Lower leg skin (tissue), 4 donors: ENCODE results near the gene GXYLT1. TPM values are rescaled to one million over a fixed set of nuclear protein-coding genes. Genes with fewer than 3 reads are reported as not detected.

Experiments used
- DNase-seq, 2 donors: peaks; one replicate each; pipeline ENCODE4 v3.0.0-alpha.2; 2019; ENCODE audit warnings: low spot score in 2 of 2
- H3K4me3 ChIP-seq: fragments of 200-600 bp; sonication (generic); 2 replicates; pipeline ENCODE4 v1.5.1; 2017; ENCODE audit warnings: mild to moderate bottlenecking, low read depth; ENCODE audit not compliant: poor library complexity, severe bottlenecking
- CTCF ChIP-seq, 3 donors: fragments of 450-650 bp; IDR thresholded peaks; one replicate each; pipeline ENCODE4 v1.5.1; 2016; ENCODE audit warnings: antibody characterized with exemption in 3 of 3, mild to moderate bottlenecking in 3 of 3, moderate library complexity in 2 of 3
- POLR2A ChIP-seq, 2 donors: fragments of 450-650 bp; IDR thresholded peaks; one replicate each; pipeline ENCODE4 v1.6.1; 2016 to 2017; ENCODE audit warnings: antibody characterized with exemption in 2 of 2, mild to moderate bottlenecking in 1 of 2, moderate library complexity in 1 of 2
- WGBS, 2 donors: methylation state at CpG; one replicate each; pipeline ENCODE4 v1.1.5; 2018; 5-methylcytosine and 5-hydroxymethylcytosine counted together
- intact Hi-C: fragments of 100-400 bp; cut with DNase I; formaldehyde crosslinking; loops from one replicate; pipeline ENCODE4 v1.15.0; 2023; ENCODE audit warnings: low total_unique reads
- total RNA-seq, 4 donors: library from RNA; depleted of rRNA; stranded (reverse); fragments of >200 nt; gene quantifications; one replicate each; pipeline ENCODE4 v1.1.0, GENCODE V29; 2016

Gene GXYLT1
- total RNA-seq, 4 donors from 2014 or later: 7.9 to 11.7 (median 10.0) TPM

DNA sequence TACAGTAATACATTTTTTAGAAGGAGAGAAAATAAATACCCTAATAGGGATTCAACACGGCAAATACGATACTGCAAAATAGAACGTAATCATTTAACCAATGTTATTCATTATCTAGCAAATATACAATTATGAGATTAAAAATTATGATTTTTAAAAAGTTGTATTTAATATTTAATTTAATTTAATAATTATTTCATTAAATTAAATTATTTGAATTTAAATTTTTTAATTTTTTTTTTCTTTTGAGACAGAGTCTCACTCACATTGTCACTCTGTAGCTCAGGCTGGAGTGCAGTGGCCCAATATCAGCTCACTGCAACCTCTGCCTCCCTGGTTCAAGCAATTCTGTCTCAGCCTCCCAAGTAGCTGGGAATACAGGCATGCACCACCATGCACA is 42.0 kb downstream of the GXYLT1 start:
- no peak for TF ChIP-seq POLR2A (IDR thresholded peaks at IDR 0.05)
- no peak for TF ChIP-seq CTCF (IDR thresholded peaks at IDR 0.05)
- intact Hi-C loops: no loop called here
- DNase-seq: no peak
- no peak overlapping the region for H3K4me3 ChIP-seq
- WGBS, 2 donors: 95 to 96% methylated on average over 3 of the region's 3 CpGs

DNA sequence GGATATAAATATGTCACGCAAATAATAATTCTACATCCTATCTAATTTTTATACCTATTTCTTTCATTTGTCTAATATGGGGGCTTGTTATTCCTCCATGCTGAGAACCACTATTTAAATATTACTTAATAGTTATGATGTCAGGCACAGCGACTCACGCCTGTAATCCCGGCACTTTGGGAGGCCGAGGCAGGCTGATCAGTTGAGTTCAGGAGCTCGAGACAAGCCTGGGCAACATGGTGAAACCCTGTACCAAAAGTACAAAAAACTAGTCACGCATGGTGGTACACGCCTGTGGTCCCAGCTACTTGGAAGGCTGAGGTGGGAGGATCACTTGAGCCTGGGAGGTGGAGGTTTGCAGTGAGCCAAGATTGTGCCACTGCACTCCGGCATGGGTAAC is 45.2 kb downstream of the GXYLT1 start:
- WGBS, 2 donors: 84 to 85% methylated on average over 9 of the region's 9 CpGs
- intact Hi-C loops: no loop called here
- TF ChIP-seq CTCF (IDR thresholded peaks at IDR 0.05) (no peak), POLR2A (IDR thresholded peaks at IDR 0.05) (no peak)
- no peak for DNase-seq
- no peak overlapping the region for H3K4me3 ChIP-seq

- intact Hi-C loops: no loop called here
- DNase-seq: no peak
- 76 to 79% methylated on average over 5 of the region's 5 CpGs for WGBS, 2 donors
- no peak overlapping the region for H3K4me3 ChIP-seq
- TF ChIP-seq CTCF (IDR thresholded peaks at IDR 0.05) (no peak), POLR2A (IDR thresholded peaks at IDR 0.05) (no peak)
These were observed 46.7 kb downstream of the GXYLT1 start for GRCh38 chr12:42097971-42098370.

- WGBS, 2 donors: 86 to 87% methylated on average over 5 of the region's 5 CpGs
- no peak for DNase-seq
- TF ChIP-seq POLR2A (IDR thresholded peaks at IDR 0.05): no peak
- no peak for TF ChIP-seq CTCF (IDR thresholded peaks at IDR 0.05)
- no peak overlapping the region for H3K4me3 ChIP-seq
- intact Hi-C loops: no loop called here
These were observed 50.4 kb downstream of the GXYLT1 start for GRCh38 chr12:42094277-42094676.

GRCh38 chr12:42091769-42092168 is 52.9 kb downstream of the GXYLT1 start:
- no peak for TF ChIP-seq CTCF (IDR thresholded peaks at IDR 0.05)
- no peak for TF ChIP-seq POLR2A (IDR thresholded peaks at IDR 0.05)
- no peak overlapping the region for H3K4me3 ChIP-seq
- no peak for DNase-seq
- WGBS, 2 donors: 88 to 93% methylated on average over 2 of the region's 2 CpGs
- intact Hi-C loops: no loop called here

GRCh38 chr12:42090899-42091298 is 53.8 kb downstream of the GXYLT1 start:
- intact Hi-C loops: no loop called here
- no peak for DNase-seq
- H3K4me3 ChIP-seq: no peak overlapping the region
- no peak for TF ChIP-seq CTCF (IDR thresholded peaks at IDR 0.05)
- TF ChIP-seq POLR2A (IDR thresholded peaks at IDR 0.05): no peak
